Stimulated activated naive CD4-positive, alpha-beta T cell treated with Interleukin-2 at 50 U/mL for 16 hours (primary cell): ENCODE data around the gene GOLGA8M.
"Not testable (repeated sequence)": the region's sequence is repeated elsewhere in the genome, so short reads cannot be mapped to it uniquely, and the experiment has no call there.

Source experiments
- DNase-seq: peaks from one replicate; lab custom pipeline; 2025; lab: John Stamatoyannopoulos, UW

GOLGA8M gene

GRCh38 chr15:28663717-28664116 is 48.5 kb downstream of the GOLGA8M start:
- DNase-seq = not testable (repeated sequence)

- DNase-seq = not testable (repeated sequence)
These were observed 51.5 kb downstream of the GOLGA8M start for GRCh38 chr15:28660750-28661149.

GRCh38 chr15:28656018-28656360 is 56.2 kb downstream of the GOLGA8M start:
- not testable (repeated sequence) for DNase-seq

GRCh38 chr15:28655329-28656017 is 56.7 kb downstream of the GOLGA8M start:
- not testable (repeated sequence) for DNase-seq

GRCh38 chr15:28654194-28654593 is 58.0 kb downstream of the GOLGA8M start:
- not testable (repeated sequence) for DNase-seq

GRCh38 chr15:28652538-28652937 is 59.7 kb downstream of the GOLGA8M start:
- DNase-seq = not testable (repeated sequence)
